NCI-H1436 treated with DMSO at 0.1 percent for 48 hours (cell line): ENCODE measurements around the gene FRMPD1.
"Not testable (repeated sequence)": the region's sequence is repeated elsewhere in the genome, so short reads cannot be mapped to it uniquely, and the experiment has no call there.

ENCODE experiments used
- DNase-seq: peaks from one replicate; lab custom pipeline; 2025; lab: John Stamatoyannopoulos, UW

Gene FRMPD1

DNA sequence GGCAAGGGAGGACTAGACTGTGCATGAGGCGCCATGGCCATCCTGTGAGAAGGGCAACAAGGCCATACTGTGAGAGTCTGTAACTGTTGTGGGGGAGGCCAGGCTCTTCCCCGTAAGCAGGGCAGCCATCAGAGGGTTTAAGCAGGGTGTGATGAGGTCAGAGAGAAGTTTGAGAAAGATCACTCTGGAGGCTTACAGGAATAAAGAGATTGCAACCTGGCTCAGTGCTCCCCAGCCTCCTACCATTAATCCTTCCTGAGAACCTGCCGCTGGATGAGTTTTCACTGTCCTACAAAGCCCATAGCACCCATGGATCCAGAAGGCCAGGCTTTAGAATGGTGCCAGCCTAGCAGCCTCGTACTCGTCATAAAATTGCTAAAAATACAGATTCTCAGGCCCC lies 88.5 kb downstream of the FRMPD1 start:
- DNase-seq, result no peak

GRCh38 chr9:37740128-37740527 lies 89.4 kb downstream of the FRMPD1 start:
- DNase-seq, result no peak

DNA sequence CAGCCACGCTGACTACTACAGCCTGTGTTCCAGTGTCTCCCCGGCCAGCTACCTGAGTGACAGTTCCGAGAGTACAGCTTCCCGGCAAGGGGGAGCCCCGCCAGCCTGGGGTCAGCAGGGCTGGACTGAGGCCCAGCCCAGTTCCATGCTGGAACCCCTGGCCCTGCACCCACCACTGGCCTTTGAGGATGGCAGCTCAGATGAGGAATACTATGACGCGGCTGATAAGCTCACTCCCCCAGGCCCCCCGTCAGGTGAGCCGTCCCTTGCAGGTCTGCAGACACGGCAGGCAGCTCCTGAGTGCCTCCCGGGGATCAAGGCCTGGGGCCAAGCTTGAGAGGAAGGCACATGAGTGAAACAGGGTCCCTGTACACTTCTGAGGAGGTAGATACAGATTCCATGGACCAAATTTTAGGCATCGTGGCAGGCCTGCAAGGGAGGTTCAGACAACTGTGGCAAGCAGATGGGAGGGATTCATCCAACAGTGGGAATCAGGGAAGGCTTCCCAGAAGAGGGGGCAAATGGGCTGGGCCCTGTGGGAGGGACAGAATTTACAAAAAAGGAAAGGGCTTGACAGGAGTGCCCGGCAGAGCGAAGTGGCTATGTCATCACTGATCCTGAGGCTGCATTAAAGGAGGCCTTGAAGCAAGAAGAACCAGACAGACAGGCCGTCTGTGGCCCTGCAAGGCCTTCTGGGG lies 90.0 kb downstream of the FRMPD1 start:
- DNase-seq, result no peak

DNA sequence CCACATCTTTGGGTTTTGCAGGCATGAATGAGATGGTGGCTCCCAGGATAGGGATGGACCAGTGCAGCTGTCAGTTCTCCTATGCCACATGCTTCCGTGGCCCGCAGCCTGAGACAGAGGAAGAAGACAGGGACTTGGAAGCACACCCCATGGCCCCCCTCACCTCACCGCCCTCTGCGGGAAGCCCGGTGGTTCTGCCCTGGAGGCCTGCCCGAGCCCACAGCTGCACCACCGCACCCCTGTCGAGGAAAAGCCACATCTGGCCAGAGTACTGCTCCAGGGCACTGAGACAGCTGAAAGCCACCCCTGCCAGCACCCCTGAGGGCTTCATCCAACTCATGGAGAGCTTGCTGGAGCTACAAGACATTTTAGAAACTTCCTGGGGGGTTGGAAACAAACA lies 95.2 kb downstream of the FRMPD1 start:
- no peak for DNase-seq

DNA sequence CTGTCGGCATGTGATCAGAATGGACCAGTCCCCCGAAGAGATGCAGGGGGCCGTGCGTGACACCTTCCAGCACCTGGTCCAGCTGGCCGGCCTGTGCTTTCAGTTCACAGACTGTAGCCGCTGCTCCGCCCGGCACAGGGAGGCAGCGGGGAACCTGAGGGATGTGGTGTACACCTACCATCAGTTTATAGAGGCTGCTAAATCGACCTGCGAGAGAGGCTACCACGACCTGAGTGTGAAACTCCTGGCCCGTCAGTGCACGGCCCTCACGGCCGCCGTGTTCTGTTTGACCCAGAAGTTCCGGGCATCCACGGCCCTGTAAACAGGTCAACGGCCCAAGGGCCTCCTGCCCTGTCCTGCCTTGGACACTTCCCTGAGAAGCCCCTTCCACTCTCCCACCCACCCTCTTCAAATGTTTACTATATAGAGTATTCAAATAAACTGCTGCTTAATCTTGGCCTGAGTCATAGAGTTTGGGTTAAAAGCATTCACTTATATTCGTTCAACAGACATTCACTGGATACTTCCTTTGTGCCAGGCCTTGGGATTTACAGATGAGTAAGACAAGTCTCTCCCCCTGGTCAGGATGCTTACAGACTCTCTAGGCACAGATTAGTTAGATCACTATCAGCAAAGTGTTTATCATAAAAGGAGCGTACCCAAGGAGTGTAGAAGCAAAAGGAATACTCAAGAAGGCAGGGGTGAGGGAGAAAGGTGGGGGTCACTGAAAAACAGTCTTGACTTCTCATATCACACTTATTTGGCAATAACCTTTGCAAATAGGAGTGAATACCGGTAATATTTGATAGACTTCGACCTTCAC lies 95.9 kb downstream of the FRMPD1 start:
- no peak for DNase-seq

GRCh38 chr9:37747271-37747753 lies 96.6 kb downstream of the FRMPD1 start:
- DNase-seq, result no peak

GRCh38 chr9:37749129-37749528 lies 98.4 kb downstream of the FRMPD1 start:
- no peak for DNase-seq

- DNase-seq, result no peak
Measured at GRCh38 chr9:37751186-37751585, 100.4 kb downstream of the FRMPD1 start.

DNA sequence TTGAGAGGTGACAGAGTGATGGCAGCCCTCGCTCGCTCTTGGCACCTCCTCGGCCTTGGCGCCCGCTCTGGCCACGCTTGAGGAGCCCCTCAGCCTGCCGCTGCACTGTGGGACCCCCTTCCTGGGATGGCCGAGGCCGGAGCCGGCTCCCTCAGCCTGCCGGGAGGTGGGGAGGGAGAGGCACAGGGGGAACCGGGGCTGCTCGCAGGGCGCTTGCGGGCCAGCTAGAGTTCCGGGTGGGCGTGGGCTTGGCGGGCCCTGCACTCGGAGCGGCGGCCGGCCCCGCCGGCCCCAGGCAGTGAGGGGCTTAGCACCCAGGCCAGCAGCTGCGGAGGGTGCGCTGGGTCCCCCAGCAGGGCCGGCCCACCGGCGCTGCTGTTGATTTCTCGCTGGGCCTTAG lies 101.0 kb downstream of the FRMPD1 start:
- DNase-seq, result not testable (repeated sequence)

- not testable (repeated sequence) for DNase-seq
Measured at GRCh38 chr9:37752112-37752511, 101.4 kb downstream of the FRMPD1 start.

- no peak for DNase-seq
Measured at GRCh38 chr9:37752642-37753488, 102.1 kb downstream of the FRMPD1 start.

- no peak for DNase-seq
Measured at GRCh38 chr9:37753489-37754190, 102.9 kb downstream of the FRMPD1 start, which contains the start of gene TRMT10B. TSS of gene TRMT10B (plus strand) at chr9:37753805. CDS start at chr9:37761932, 8,127 bp downstream.

DNA sequence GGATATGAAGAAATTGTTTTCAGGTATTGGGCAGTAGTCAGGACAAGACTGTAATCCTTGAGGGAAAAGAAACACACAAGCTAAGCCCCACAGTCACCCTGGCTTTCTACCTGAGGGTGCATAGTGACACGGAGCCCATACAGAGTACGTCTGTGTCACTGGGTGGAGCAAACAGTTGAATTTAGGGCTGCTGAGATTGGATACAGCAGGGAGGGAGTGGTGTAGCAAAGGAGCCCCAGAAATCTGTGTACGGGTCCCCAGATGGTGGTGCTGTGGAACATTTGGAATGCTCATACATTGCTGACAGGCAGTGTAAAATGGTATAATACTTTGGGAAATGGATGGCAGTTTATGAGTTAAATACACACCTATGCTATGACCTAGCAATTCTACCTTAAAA lies 108.0 kb downstream of the FRMPD1 start:
- no peak for DNase-seq

- DNase-seq, result no peak
Measured at GRCh38 chr9:37760416-37761161, 109.8 kb downstream of the FRMPD1 start.

DNA sequence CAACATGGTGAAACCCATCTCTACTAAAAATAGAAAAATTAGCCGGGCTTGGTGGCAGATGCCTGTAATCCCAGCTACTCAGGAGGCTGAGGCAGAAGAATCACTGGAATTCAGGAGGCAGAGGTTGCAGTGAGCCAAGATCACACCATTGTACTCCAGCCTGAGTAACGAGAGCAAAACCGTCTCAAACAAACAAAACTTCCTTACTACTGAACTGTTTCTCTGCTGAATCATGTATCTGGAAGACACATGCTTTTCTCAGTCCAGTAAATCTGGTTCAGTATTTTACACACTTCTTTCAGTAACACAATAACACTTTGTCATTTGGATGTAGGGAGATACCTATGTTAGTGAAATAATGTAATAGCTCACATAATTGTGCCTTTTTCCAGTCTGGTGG lies 110.8 kb downstream of the FRMPD1 start:
- DNase-seq, result no peak

GRCh38 chr9:37765263-37765662 lies 114.5 kb downstream of the FRMPD1 start:
- DNase-seq, result not testable (repeated sequence)

DNA sequence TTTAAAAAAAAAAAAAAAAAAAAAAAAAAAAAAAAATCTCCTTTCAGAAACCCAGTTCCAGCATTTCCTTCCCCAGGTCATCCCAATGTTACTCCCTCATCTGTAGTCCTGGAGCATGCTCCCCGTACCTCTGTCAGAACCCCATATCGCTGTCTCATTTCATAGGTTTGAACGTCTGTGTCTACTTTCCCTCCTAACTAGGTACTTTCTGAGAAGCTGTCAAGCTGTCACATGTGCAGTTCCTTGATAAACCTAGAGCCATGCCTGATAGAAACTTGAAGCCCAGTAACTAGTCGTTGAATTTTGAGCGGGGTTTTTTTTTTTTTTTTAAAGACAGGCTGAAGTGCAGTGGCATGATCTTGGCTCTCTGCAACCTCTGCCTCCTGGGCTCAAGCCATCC lies 118.6 kb downstream of the FRMPD1 start:
- DNase-seq, result no peak

GRCh38 chr9:37769995-37770394 lies 119.2 kb downstream of the FRMPD1 start:
- no peak for DNase-seq

GRCh38 chr9:37775216-37775919 lies 124.6 kb downstream of the FRMPD1 start:
- DNase-seq, result no peak

DNA sequence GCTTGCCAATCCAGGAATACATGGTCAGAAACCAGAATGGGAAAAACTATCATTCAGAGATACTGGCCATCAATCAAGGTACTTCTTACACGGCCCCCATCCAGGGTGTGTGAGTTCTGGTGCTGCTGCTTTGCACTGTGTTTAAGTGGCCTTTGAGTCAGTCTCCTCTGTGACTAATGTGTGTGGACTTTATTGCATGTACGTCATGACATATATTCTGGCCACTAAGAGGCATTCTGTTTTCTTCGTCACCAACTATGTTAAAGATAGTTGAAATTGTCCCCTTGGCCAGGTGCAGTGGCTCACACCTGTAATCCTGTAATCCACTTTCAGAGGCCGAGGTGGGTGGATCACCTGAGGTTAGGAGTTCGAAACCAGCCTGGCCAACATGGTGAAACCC lies 125.6 kb downstream of the FRMPD1 start:
- DNase-seq, result no peak
